ENCODE measurements around the gene MSI2. TPM values are rescaled to one million over a fixed set of nuclear protein-coding genes. Genes with fewer than 3 reads are reported as not detected.

MSI2 gene
- total and polyA plus RNA-seq, 2 experiments from 2014 or later: 18.9 to 41.8 TPM

DNA sequence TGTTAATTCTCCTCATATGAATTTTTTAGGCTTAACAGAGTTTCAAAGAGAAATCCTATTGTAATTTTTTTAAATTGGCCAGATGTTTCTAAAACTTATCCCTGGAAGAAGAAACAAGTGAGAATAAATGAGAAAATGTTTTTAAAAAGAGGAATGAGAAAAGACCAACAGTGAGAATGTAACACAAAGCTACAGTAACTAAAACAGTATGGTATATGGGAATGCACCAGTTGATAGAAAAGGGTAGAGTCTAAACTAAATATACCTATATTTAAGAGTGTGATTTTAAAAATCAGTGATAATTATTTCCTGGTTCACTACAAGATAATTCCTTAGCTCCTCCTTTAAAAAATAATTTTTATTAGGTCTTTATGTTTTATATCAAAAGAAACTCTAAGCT is 360.9 kb downstream of the MSI2 start:
- H2AFZ ChIP-seq: no peak overlapping the region
- no peaks in the 10 kb centered on the region for H3K27me3 ChIP-seq (ENCODE audit: insufficient read depth)
- H3F3A ChIP-seq (replicated peaks; ENCODE audit: low read depth): no peaks in the 10 kb centered on the region
- H3K79me2 ChIP-seq (replicated peaks; ENCODE audit: insufficient read depth): no peaks in the 10 kb centered on the region
- no peak overlapping the region for H3K27ac ChIP-seq (ENCODE audit: low read depth)
- no peaks in the 10 kb centered on the region; the same call in 1 of the 2 replicates for H4K20me1 ChIP-seq (replicated peaks; ENCODE audit: insufficient read depth)
- no peak for TF ChIP-seq NANOG (IDR thresholded peaks at IDR 0.05; ENCODE audit: borderline replicate concordance)
- TF ChIP-seq EZH2 (IDR thresholded peaks at IDR 0.05; ENCODE audit: low read depth, unreplicated experiment): no peak
- TF ChIP-seq ZNF462 (CRISPR knock-in tag; IDR thresholded peaks at IDR 0.05): no peak
- TF ChIP-seq POLR2AphosphoS5 (IDR thresholded peaks at IDR 0.05; ENCODE audit: low read depth): no peak
- no peak for TF ChIP-seq ZNF114 (CRISPR knock-in tag; IDR thresholded peaks at IDR 0.05)
- TF ChIP-seq ZNF331 (CRISPR knock-in tag; IDR thresholded peaks at IDR 0.05; ENCODE audit: low read depth): no peak
- no peak for TF ChIP-seq REST (IDR thresholded peaks at IDR 0.05; ENCODE audit: unreplicated experiment)
- TF ChIP-seq EZH2phosphoT487 (IDR thresholded peaks at IDR 0.05; ENCODE audit: unreplicated experiment): no peak
- TF ChIP-seq JUNB (IDR thresholded peaks at IDR 0.05; ENCODE audit: unreplicated experiment): no peak
- TF ChIP-seq CREB1 (CRISPR knock-in tag; IDR thresholded peaks at IDR 0.05; ENCODE audit: low read depth): no peak
- TF ChIP-seq, protein P1, sequence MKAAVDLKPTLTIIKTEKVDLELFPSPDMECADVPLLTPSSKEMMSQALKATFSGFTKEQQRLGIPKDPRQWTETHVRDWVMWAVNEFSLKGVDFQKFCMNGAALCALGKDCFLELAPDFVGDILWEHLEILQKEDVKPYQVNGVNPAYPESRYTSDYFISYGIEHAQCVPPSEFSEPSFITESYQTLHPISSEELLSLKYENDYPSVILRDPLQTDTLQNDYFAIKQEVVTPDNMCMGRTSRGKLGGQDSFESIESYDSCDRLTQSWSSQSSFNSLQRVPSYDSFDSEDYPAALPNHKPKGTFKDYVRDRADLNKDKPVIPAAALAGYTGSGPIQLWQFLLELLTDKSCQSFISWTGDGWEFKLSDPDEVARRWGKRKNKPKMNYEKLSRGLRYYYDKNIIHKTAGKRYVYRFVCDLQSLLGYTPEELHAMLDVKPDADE (IDR thresholded peaks at IDR 0.05): no peak
- TF ChIP-seq CTCF (conservative IDR thresholded peaks at IDR 0.05; ENCODE audit: low read depth in 2 of 2): no peak
- no peak for TF ChIP-seq STAT1 (IDR thresholded peaks at IDR 0.05; ENCODE audit: unreplicated experiment)
- Mint-ChIP-seq H3K27ac (no peak overlapping the region), H3K4me3 (no peak overlapping the region), H3K27me3 (ENCODE audit: insufficient read depth, low read depth, poor library complexity) (peaks cover 8% of the 10 kb centered on the region), H3K4me1 (peaks cover 14% of the 10 kb centered on the region), H3K36me3 (ENCODE audit: low read depth) (peaks cover 25% of the 10 kb centered on the region), H3K9me3 (peaks cover 4% of the 10 kb centered on the region; the same call in 2 of the 3 replicates)
- DNase-seq (ENCODE audit: low spot score) (no peak), ATAC-seq (no peak)
- H3K4me2 ChIP-seq: no peak overlapping the region
- H3K4me3 ChIP-seq: no peak overlapping the region
- H3K4me1 ChIP-seq (ENCODE audit: insufficient read depth): peaks cover 12% of the 10 kb centered on the region; the same call in 1 of the 2 replicates
- no peaks in the 10 kb centered on the region for H3K9me2 ChIP-seq (ENCODE audit: insufficient read depth)
- no peaks in the 10 kb centered on the region for H3K36me3 ChIP-seq (ENCODE audit: insufficient read depth)

Measured in GM23338 (cell line).